Neural cell (in vitro differentiated cells): ENCODE measurements around the gene PGM1. TPM values are rescaled to one million over a fixed set of nuclear protein-coding genes. Genes with fewer than 3 reads are reported as not detected.

Experiments used
- H2AFZ ChIP-seq: fragments of 200-600, 300-800 bp; sonication (generic), shearing (Covaris generic); 2 replicates; pipeline ENCODE4 v1.6.0; 2014; ENCODE audit warnings: low read depth, mild to moderate bottlenecking, antibody characterized with exemption, low read length, moderate library complexity
- H3F3A ChIP-seq: fragments of 200-600 bp; shearing (Covaris generic); 2 replicates; pipeline ENCODE4 v1.6.1; 2016; ENCODE audit warnings: mild to moderate bottlenecking, moderate library complexity, mixed read lengths, antibody characterized with exemption, low read length; ENCODE audit not compliant: insufficient read depth, poor library complexity, severe bottlenecking
- H3K27ac ChIP-seq: fragments of 200-600, 300-800 bp; sonication (generic), shearing (Covaris generic); 2 replicates; pipeline ENCODE4 v1.5.1; 2014; ENCODE audit warnings: mild to moderate bottlenecking, low read length, moderate library complexity
- H3K27me3 ChIP-seq: fragments of 300-800, 200-600 bp; sonication (generic), shearing (Covaris generic); 2 replicates; pipeline ENCODE4 v1.6.0; 2014; ENCODE audit warnings: mild to moderate bottlenecking, low read depth, low read length, moderate library complexity; ENCODE audit not compliant: insufficient read depth
- H3K36me3 ChIP-seq: fragments of 300-800, 200-600 bp; sonication (generic), shearing (Covaris generic); 2 replicates; pipeline ENCODE4 v1.5.1; 2014; ENCODE audit warnings: mild to moderate bottlenecking, antibody characterized with exemption, low read length, moderate library complexity; ENCODE audit not compliant: insufficient read depth
- H3K4me2 ChIP-seq: fragments of 300-800, 200-600 bp; sonication (generic), shearing (Covaris generic); 2 replicates; pipeline ENCODE4 v1.6.0; 2014; ENCODE audit warnings: mild to moderate bottlenecking, low read length
- H3K4me3 ChIP-seq: fragments of 300-800, 200-600 bp; sonication (generic), shearing (Covaris generic); 2 replicates; pipeline ENCODE4 v1.5.1; 2014; ENCODE audit warnings: mild to moderate bottlenecking, low read length, moderate library complexity
- H3K79me2 ChIP-seq: fragments of 200-600 bp; shearing (Covaris generic); replicated peaks from 2 replicates; pipeline ENCODE4 v1.6.0; 2014; ENCODE audit warnings: mild to moderate bottlenecking, low read length, moderate library complexity; ENCODE audit not compliant: insufficient read depth
- H3K9ac ChIP-seq: fragments of 300-800, 200-600 bp; sonication (generic), shearing (Covaris generic); 2 replicates; pipeline ENCODE4 v1.6.1; 2016; ENCODE audit warnings: mild to moderate bottlenecking, low read length, mixed read lengths
- H3K9me2 ChIP-seq: fragments of 200-600 bp; shearing (Covaris generic); 2 replicates; pipeline ENCODE4 v1.6.1; 2016; ENCODE audit warnings: mild to moderate bottlenecking, low read length, mixed read lengths; ENCODE audit not compliant: insufficient read depth
- H3K9me3 ChIP-seq: fragments of 200-600, 300-800 bp; sonication (generic), shearing (Covaris generic); 2 replicates; pipeline ENCODE4 v1.6.1; 2016; ENCODE audit warnings: mild to moderate bottlenecking, mixed run types, low read length, moderate library complexity, mixed read lengths
- H4K20me1 ChIP-seq: fragments of 200-600 bp; shearing (Covaris generic); 2 replicates; pipeline ENCODE4 v1.6.1; 2016; ENCODE audit warnings: mild to moderate bottlenecking, mixed run types; ENCODE audit not compliant: insufficient read depth
- CTCF ChIP-seq: fragments of 450-650 bp; IDR thresholded peaks from 2 replicates; pipeline ENCODE4 v1.5.1; 2014; ENCODE audit warnings: antibody characterized with exemption, mild to moderate bottlenecking, moderate library complexity; ENCODE audit not compliant: poor library complexity, severe bottlenecking
- EP300 ChIP-seq: fragments of 450-650 bp; conservative IDR thresholded peaks from 2 replicates; pipeline ENCODE4 v1.6.1; 2014; ENCODE audit warnings: antibody characterized with exemption, mild to moderate bottlenecking, moderate library complexity; ENCODE audit not compliant: poor library complexity, severe bottlenecking
- EZH2 ChIP-seq: fragments of 200-600, 300-800 bp; shearing (Covaris generic), sonication (generic); IDR thresholded peaks from 2 replicates; pipeline ENCODE4 v1.6.1; 2014; ENCODE audit warnings: antibody characterized with exemption, low read length, borderline replicate concordance, mild to moderate bottlenecking; ENCODE audit not compliant: insufficient read depth, poor library complexity, severe bottlenecking
- MXI1 ChIP-seq: fragments of 450-650 bp; conservative IDR thresholded peaks from 2 replicates; pipeline ENCODE4 v1.6.1; 2014; ENCODE audit warnings: antibody characterized with exemption, mild to moderate bottlenecking; ENCODE audit not compliant: poor library complexity, severe bottlenecking
- POLR2AphosphoS5 ChIP-seq: IDR thresholded peaks from 2 replicates; pipeline ENCODE4 v1.6.1; 2012
- RAD21 ChIP-seq: fragments of 450-650 bp; conservative IDR thresholded peaks from 2 replicates; pipeline ENCODE4 v1.6.1; 2014; ENCODE audit warnings: antibody characterized with exemption, mild to moderate bottlenecking, moderate library complexity
- REST ChIP-seq: IDR thresholded peaks from 2 replicates; pipeline ENCODE4 v1.6.1; 2012; ENCODE audit warnings: borderline replicate concordance
- SMC3 ChIP-seq: fragments of 450-650 bp; conservative IDR thresholded peaks from 2 replicates; pipeline ENCODE4 v1.6.1; 2014; ENCODE audit warnings: antibody characterized with exemption, mild to moderate bottlenecking, moderate library complexity; ENCODE audit not compliant: poor library complexity
- TAF1 ChIP-seq: IDR thresholded peaks from 2 replicates; pipeline ENCODE4 v1.6.1; 2012; ENCODE audit warnings: low read depth
- polyA plus RNA-seq: library from polyadenylated mRNA; depleted of rRNA; stranded (reverse); fragments of >200 nt; gene quantifications from 2 replicates; pipeline ENCODE4 v1.2.3, GENCODE V29; 2014

PGM1 gene
- polyA plus RNA-seq, 1 donor from 2014 or later = 2.9 TPM

GRCh38 chr1:63548303-63548702, 44.9 kb upstream of the PGM1 start (continued):
- TF ChIP-seq CTCF (no peak), MXI1 (no peak), POLR2AphosphoS5 (no peak)

DNA sequence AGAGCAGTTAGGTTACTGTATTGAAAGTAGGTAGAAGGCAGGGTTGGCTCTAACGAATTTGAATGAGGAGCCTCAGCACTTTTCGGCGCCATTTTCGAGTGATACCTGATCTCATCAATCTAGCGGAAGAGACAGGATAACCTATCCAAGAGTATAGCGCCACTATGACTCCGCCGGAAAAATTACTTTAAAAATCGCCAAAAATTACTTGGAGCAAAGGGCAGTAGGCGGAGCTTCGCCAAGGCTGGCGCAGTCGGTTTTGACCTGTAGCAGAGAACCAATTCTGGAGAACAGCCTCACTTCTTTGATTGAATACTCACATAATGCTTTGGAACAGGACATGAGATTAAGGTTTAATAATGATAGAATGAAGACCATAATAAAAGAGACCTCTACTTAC, 44.3 kb upstream of the PGM1 start:
- H3F3A ChIP-seq = no peaks in the 10 kb centered on the region
- H3K27ac ChIP-seq = no peak overlapping the region
- TF ChIP-seq RAD21 = no peak
- TF ChIP-seq POLR2AphosphoS5 = no peak
- no peak for TF ChIP-seq REST
- TF ChIP-seq EZH2 = no peak
- H3K4me3 ChIP-seq = no peak overlapping the region
- no peak overlapping the region for H2AFZ ChIP-seq
- H3K27me3 ChIP-seq = no peaks in the 10 kb centered on the region
- no peaks in the 10 kb centered on the region for H3K9me3 ChIP-seq
- H4K20me1 ChIP-seq = no peaks in the 10 kb centered on the region
- no peak overlapping the region for H3K9ac ChIP-seq
- H3K79me2 ChIP-seq = no peaks in the 10 kb centered on the region
- no peak overlapping the region for H3K4me2 ChIP-seq
- peaks cover 13% of the 10 kb centered on the region for H3K36me3 ChIP-seq
- no peaks in the 10 kb centered on the region for H3K9me2 ChIP-seq

DNA sequence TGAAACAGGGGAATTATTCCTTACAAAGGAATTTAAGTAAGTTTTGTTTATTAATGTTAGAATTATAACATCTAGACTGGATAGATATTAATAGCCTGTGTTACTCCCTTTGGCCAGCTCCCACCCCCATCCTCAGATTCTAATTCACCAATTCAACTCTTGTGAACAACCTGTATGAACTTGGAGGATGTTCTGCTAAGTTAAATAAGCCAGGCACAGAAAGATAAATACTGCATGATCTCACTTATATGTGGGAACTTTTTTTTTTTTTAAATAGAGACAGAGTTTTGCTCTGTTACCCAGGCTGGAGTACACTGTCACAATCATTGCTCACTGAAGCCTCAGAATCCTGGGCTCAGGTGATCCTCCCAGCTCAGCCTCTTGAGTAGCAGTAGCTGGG, 37.7 kb upstream of the PGM1 start:
- Histone ChIP-seq H3K4me3 (no peak overlapping the region), H4K20me1 (no peaks in the 10 kb centered on the region), H3K27me3 (no peaks in the 10 kb centered on the region), H3F3A (no peaks in the 10 kb centered on the region), H3K79me2 (no peaks in the 10 kb centered on the region), H3K27ac (no peak overlapping the region), H3K36me3 (no peaks in the 10 kb centered on the region), H3K9me2 (no peaks in the 10 kb centered on the region), H3K4me2 (no peak overlapping the region), H3K9me3 (no peaks in the 10 kb centered on the region), H2AFZ (no peak overlapping the region), H3K9ac (no peak overlapping the region)
- TF ChIP-seq TAF1 = no peak
- TF ChIP-seq EZH2 = no peak
- TF ChIP-seq EP300 = no peak
- no peak for TF ChIP-seq MXI1
- TF ChIP-seq POLR2AphosphoS5 = no peak
- TF ChIP-seq SMC3 = no peak
- no peak for TF ChIP-seq REST
- no peak for TF ChIP-seq RAD21
- TF ChIP-seq CTCF = no peak
